OCI-LY7 (cell line): ENCODE results near the gene IFIT1B. TPM values are rescaled to one million over a fixed set of nuclear protein-coding genes. Genes with fewer than 3 reads are reported as not detected.

Experiments
- BruUV-seq: library from RNA; stranded (reverse); fragments of 400-500 nt; replicated peaks from 2 replicates; lab custom pipeline; 2021; lab: Mats Ljungman, UMichigan
- CTCF ChIA-PET: fragments of 300-600 bp; sonication (Branson Sonifier 250); formaldehyde crosslinking; loops from one replicate; lab custom pipeline; 2022; ENCODE audit warnings: antibody characterized with exemption; ENCODE audit not compliant: unreplicated experiment; lab: Charles Lee
- POLR2A ChIA-PET: fragments of 300-600 bp; sonication (Branson Sonifier 250); formaldehyde crosslinking; loops from one replicate; lab custom pipeline; 2022; ENCODE audit warnings: antibody characterized with exemption; lab: Charles Lee
- DNase-seq: peaks from one replicate; pipeline ENCODE4 v3.0.0-alpha.2; 2015; ENCODE audit warnings: low spot score
- H2AFZ ChIP-seq: fragments of 200-600 bp; sonication (generic), shearing (Covaris generic); 2 replicates; pipeline ENCODE4 v1.6.1; 2014; ENCODE audit warnings: mild to moderate bottlenecking, antibody characterized with exemption, low read length, moderate library complexity
- H3K27ac ChIP-seq: fragments of 200-600 bp; sonication (generic); 2 replicates; pipeline ENCODE4 v1.5.1; 2014; ENCODE audit warnings: mixed run types, low read depth, mild to moderate bottlenecking, moderate library complexity, low read length, inconsistent platforms; ENCODE audit not compliant: poor library complexity, severe bottlenecking
- H3K36me3 ChIP-seq: fragments of 200-600 bp; sonication (generic); 2 replicates; pipeline ENCODE4 v1.6.1; 2014; ENCODE audit warnings: mild to moderate bottlenecking, antibody characterized with exemption, low read length, moderate library complexity, mixed read lengths; ENCODE audit not compliant: insufficient read depth
- H3K4me1 ChIP-seq: fragments of 200-600 bp; sonication (generic); 2 replicates; pipeline ENCODE4 v1.5.1; 2014; ENCODE audit warnings: mild to moderate bottlenecking, low read length; ENCODE audit not compliant: insufficient read depth, poor library complexity, severe bottlenecking
- H3K4me2 ChIP-seq: fragments of 200-600 bp; sonication (generic); 2 replicates; pipeline ENCODE4 v1.6.1; 2014; ENCODE audit warnings: mild to moderate bottlenecking, low read length
- H3K4me3 ChIP-seq: fragments of 200-600 bp; sonication (generic); 2 replicates; pipeline ENCODE4 v1.5.1; 2014; ENCODE audit warnings: mild to moderate bottlenecking, low read depth, low read length; ENCODE audit not compliant: poor library complexity, severe bottlenecking
- H3K79me2 ChIP-seq: fragments of 200-600 bp; sonication (generic); 2 replicates; pipeline ENCODE4 v1.6.1; 2016; ENCODE audit warnings: low read depth, mild to moderate bottlenecking, low read length, moderate library complexity, mixed read lengths; ENCODE audit not compliant: insufficient read depth
- H3K9me2 ChIP-seq: fragments of 200-600 bp; sonication (generic); 2 replicates; pipeline ENCODE4 v1.6.1; 2016; ENCODE audit warnings: mild to moderate bottlenecking, low read length, mixed read lengths; ENCODE audit not compliant: insufficient read depth
- H3K9me3 ChIP-seq: fragments of 200-600 bp; sonication (generic); 2 replicates; pipeline ENCODE4 v1.6.1; 2014; ENCODE audit warnings: mild to moderate bottlenecking, mixed run types, low read length, mixed read lengths
- H4K20me1 ChIP-seq: fragments of 200-600 bp; sonication (generic); 2 replicates; pipeline ENCODE4 v1.6.1; 2014; ENCODE audit warnings: mild to moderate bottlenecking, antibody characterized with exemption, low read length, moderate library complexity, mixed read lengths; ENCODE audit not compliant: insufficient read depth
- CTCF ChIP-seq: fragments of 200-600 bp; sonication (generic); conservative IDR thresholded peaks from 2 replicates; pipeline ENCODE4 v1.5.1; 2014; ENCODE audit warnings: mild to moderate bottlenecking, antibody characterized with exemption, low read length, moderate library complexity, mixed read lengths
- EZH2phosphoT487 ChIP-seq: fragments of 200-600 bp; sonication (generic); IDR thresholded peaks from 2 replicates; pipeline ENCODE4 v1.6.1; 2018; ENCODE audit warnings: low read depth, borderline replicate concordance, mild to moderate bottlenecking, mixed run types, antibody characterized with exemption, low read length, moderate library complexity, mixed read lengths
- intact Hi-C: fragments of 100-400 bp; cut with micrococcal nuclease; formaldehyde crosslinking; loops from one replicate; pipeline ENCODE4 v1.10.0; 2022; ENCODE audit not compliant: unreplicated experiment
- total RNA-seq, 2 experiments: library from RNA; depleted of rRNA in 1 of 2; stranded (reverse); fragments of >200 nt in 1 of 2; shearing (Covaris generic) in 1 of 2; gene quantifications; 2 replicates each; pipeline ENCODE4 v1.2.3, GENCODE V29; 2014 to 2022

The IFIT1B gene
- total RNA-seq, 2 experiments from 2014 or later, result not detected

GRCh38 chr10:89371987-89372386, 5.9 kb upstream of the IFIT1B start:
- no peak overlapping the region for H3K27ac ChIP-seq
- no peak for DNase-seq
- H4K20me1 ChIP-seq, result no peaks in the 10 kb centered on the region
- intact Hi-C loops, result no loop called here
- no TSS peak for BruUV-seq
- POLR2A ChIA-PET, result interaction anchor here (1.1 kb wide), 1 partner anchor 123 kb away, joined by 3 read pairs; no protein-coding TSS in a partner anchor
- no peaks in the 10 kb centered on the region for H3K9me3 ChIP-seq
- H3K36me3 ChIP-seq, result no peaks in the 10 kb centered on the region
- H2AFZ ChIP-seq, result no peak overlapping the region
- H3K9me2 ChIP-seq, result no peaks in the 10 kb centered on the region
- H3K4me2 ChIP-seq, result no peak overlapping the region
- no peaks in the 10 kb centered on the region for H3K4me1 ChIP-seq
- no peak overlapping the region for H3K4me3 ChIP-seq
- CTCF ChIA-PET, result no interaction called here
- H3K79me2 ChIP-seq, result no peaks in the 10 kb centered on the region
- no peak for TF ChIP-seq CTCF
- TF ChIP-seq EZH2phosphoT487, result no peak

DNA sequence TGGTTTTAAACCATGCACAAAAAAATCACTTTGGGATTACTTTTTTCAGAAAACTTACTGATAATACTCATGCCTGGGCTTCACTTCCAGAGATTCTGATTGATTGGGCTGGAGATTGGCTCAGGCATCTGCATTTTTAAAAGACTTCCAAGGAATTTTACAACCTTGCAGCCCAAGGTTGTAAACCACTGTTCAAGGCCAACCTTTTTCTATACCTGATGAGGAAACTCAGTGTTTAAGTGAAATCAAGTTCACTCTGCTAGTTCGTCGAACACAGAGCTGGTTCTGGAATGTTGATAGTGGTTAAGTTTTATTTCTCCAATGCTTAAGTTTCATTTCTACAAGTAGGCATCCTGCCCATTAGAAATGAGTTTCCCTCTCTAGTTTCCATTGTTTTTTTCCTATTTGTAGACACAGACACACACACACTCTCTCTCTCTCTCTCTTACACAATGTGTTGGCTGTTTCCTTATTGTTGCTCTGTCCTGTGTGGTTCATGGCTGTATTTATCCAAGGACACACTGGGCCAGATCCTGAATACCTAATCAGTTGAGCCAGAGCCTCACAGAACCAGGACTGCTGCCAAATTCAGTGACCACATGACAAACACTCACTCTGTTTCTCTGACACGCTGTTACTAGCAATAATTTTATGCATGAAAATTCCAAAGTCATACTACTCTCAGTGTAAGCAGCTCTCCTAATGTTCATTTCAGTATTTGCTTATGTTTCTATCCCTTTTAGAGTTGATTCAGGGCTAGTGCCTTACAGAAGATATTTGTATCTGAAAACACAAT, 3.7 kb upstream of the IFIT1B start:
- H3K79me2 ChIP-seq, result no peaks in the 10 kb centered on the region
- H3K4me1 ChIP-seq, result no peaks in the 10 kb centered on the region
- H2AFZ ChIP-seq, result no peak overlapping the region
- no TSS peak for BruUV-seq
- no peaks in the 10 kb centered on the region for H3K9me2 ChIP-seq
- DNase-seq, result no peak
- POLR2A ChIA-PET, result no interaction called here
- TF ChIP-seq EZH2phosphoT487 (no peak), CTCF (no peak)
- CTCF ChIA-PET, result no interaction called here
- H3K9me3 ChIP-seq, result no peaks in the 10 kb centered on the region
- no peak overlapping the region for H3K4me3 ChIP-seq
- no peaks in the 10 kb centered on the region for H3K36me3 ChIP-seq
- no peak overlapping the region for H3K27ac ChIP-seq
- no peak overlapping the region for H3K4me2 ChIP-seq
- intact Hi-C loops, result no loop called here
- no peaks in the 10 kb centered on the region for H4K20me1 ChIP-seq

- Histone ChIP-seq H3K36me3 (no peaks in the 10 kb centered on the region), H3K79me2 (no peaks in the 10 kb centered on the region), H3K4me3 (no peak overlapping the region), H3K9me3 (no peaks in the 10 kb centered on the region), H4K20me1 (no peaks in the 10 kb centered on the region), H3K9me2 (no peaks in the 10 kb centered on the region), H3K4me1 (no peaks in the 10 kb centered on the region), H3K27ac (no peak overlapping the region), H2AFZ (no peak overlapping the region), H3K4me2 (no peak overlapping the region)
- BruUV-seq, result no TSS peak
- TF ChIP-seq CTCF (no peak), EZH2phosphoT487 (no peak)
- DNase-seq, result no peak
- CTCF ChIA-PET, result no interaction called here
- intact Hi-C loops, result no loop called here
- POLR2A ChIA-PET, result no interaction called here
Measured at GRCh38 chr10:89374713-89375141, 3.1 kb upstream of the IFIT1B start.
